ENCODE measurements around the gene CDK5RAP3. TPM values are rescaled to one million over a fixed set of nuclear protein-coding genes. Genes with fewer than 3 reads are reported as not detected.

CDK5RAP3 gene
- total RNA-seq, 1 experiment from 2014 or later: 149 TPM

- no peaks in the 10 kb centered on the region for H3K4me1 Mint-ChIP-seq
- H3K36me3 Mint-ChIP-seq (ENCODE audit: insufficient read depth in 1 of 3, low read depth in 3 of 3): peaks cover 13 to 48% (median 39%) of the 10 kb centered on the region in 3 experiments; a peak in 6 of 7 replicates
- no peak overlapping the region for H3K56ac ChIP-seq (ENCODE audit: insufficient read length, low read depth, low read length)
- H3K79me1 ChIP-seq (ENCODE audit: insufficient read depth, low read depth, low read length, poor library complexity, severe bottlenecking): no peaks in the 10 kb centered on the region
- H3K27ac ChIP-seq (ENCODE audit: insufficient read length, low read depth, low read length): no peak overlapping the region
- H4K20me1 ChIP-seq (ENCODE audit: control insufficient read depth, insufficient read depth, insufficient read length): no peaks in the 10 kb centered on the region
- H3K4me3 Mint-ChIP-seq: no peak overlapping the region
- TF ChIP-seq CTCF (conservative IDR thresholded peaks at IDR 0.05): no peak
- H2BK15ac ChIP-seq (ENCODE audit: low read depth, low read length): no peak overlapping the region
- no peak overlapping the region for H3K4me2 ChIP-seq (ENCODE audit: insufficient read depth, insufficient read length, low read length)
- H3K4me1 ChIP-seq (ENCODE audit: insufficient read depth, low read length): no peaks in the 10 kb centered on the region
- no peak overlapping the region for H3T11ph ChIP-seq (ENCODE audit: low read length)
- H3K79me2 ChIP-seq (ENCODE audit: insufficient read depth, low read length): no peaks in the 10 kb centered on the region
- H3K9me3 Mint-ChIP-seq: no peaks in the 10 kb centered on the region
- no CpG with 5 or more reads among the region's 20 CpGs for WGBS (ENCODE audit: extremely low coverage, insufficient read length, low lambda C conversion rate)
- no peak overlapping the region for H3K23ac ChIP-seq (ENCODE audit: insufficient read length, low read depth, low read length)
- H2AK5ac ChIP-seq (ENCODE audit: insufficient read length, low read length): no peak overlapping the region
- H3K27ac Mint-ChIP-seq: no peak overlapping the region
- H4K8ac ChIP-seq (replicated peaks; ENCODE audit: insufficient read length, low read depth, low read length): no peak overlapping the region
- no peak overlapping the region for H2BK5ac ChIP-seq (ENCODE audit: insufficient read length, low read length)
- no peak overlapping the region for H2BK120ac ChIP-seq (ENCODE audit: low read depth, low read length, poor library complexity, severe bottlenecking)
- no peaks in the 10 kb centered on the region for H3K9me3 ChIP-seq (ENCODE audit: control insufficient read depth, low read depth, low read length)
- no peak overlapping the region for H4K91ac ChIP-seq (ENCODE audit: insufficient read length, low read depth, low read length)
- no peak overlapping the region for H3K14ac ChIP-seq (ENCODE audit: insufficient read depth, low read length)
- H2AFZ ChIP-seq (ENCODE audit: low read length): no peak overlapping the region
- H3K23me2 ChIP-seq (ENCODE audit: insufficient read length, low read depth, low read length, poor library complexity, severe bottlenecking): no peaks in the 10 kb centered on the region
- H3K4ac ChIP-seq (ENCODE audit: low read depth, low read length): no peak overlapping the region
- H3K9ac ChIP-seq (ENCODE audit: extremely low read depth, insufficient read length, low read length): no peak overlapping the region
- no peak overlapping the region for H2BK12ac ChIP-seq (ENCODE audit: insufficient read length, low read depth, low read length)
- no peaks in the 10 kb centered on the region for H3K27me3 Mint-ChIP-seq (ENCODE audit: low read depth)
- H2BK20ac ChIP-seq (ENCODE audit: low read depth, low read length, poor library complexity, severe bottlenecking): no peak overlapping the region
- no peak overlapping the region for H4K5ac ChIP-seq (ENCODE audit: insufficient read length, low read depth, low read length)
- no peak overlapping the region for H3K18ac ChIP-seq (ENCODE audit: insufficient read length, low read depth, low read length)
- no peaks in the 10 kb centered on the region for H3K27me3 ChIP-seq (ENCODE audit: insufficient read depth, low read length)
- no peak for DNase-seq
Observed at GRCh38 chr17:47927821-47928400, 43.0 kb upstream of the CDK5RAP3 start.
